Fibroblast of villous mesenchyme (primary cell): Measurements from ENCODE around the gene NCOA3. TPM values are rescaled to one million over a fixed set of nuclear protein-coding genes. Genes with fewer than 3 reads are reported as not detected.

Source experiments
- DNase-seq: peaks from one replicate; pipeline ENCODE4 v3.0.0-alpha.2; 2010; ENCODE audit warnings: low read depth
- H3K4me3 ChIP-seq: 2 replicates; pipeline ENCODE4 v1.5.1; 2011; ENCODE audit warnings: low read depth, mild to moderate bottlenecking, low read length
- total RNA-seq: library from RNA; depleted of rRNA; stranded (reverse); fragments of >200 nt; gene quantifications from 2 replicates; pipeline ENCODE4 v1.2.3, GENCODE V29; 2012
- TF ChIP-seq, protein P1 (sequence below): IDR thresholded peaks from 2 replicates; pipeline ENCODE4 v1.5.1; 2012; ENCODE audit warnings: low read depth, mild to moderate bottlenecking, low read length; ENCODE audit not compliant: insufficient read depth

The NCOA3 gene
- total RNA-seq, 1 donor: 63.0 TPM

- H3K4me3 ChIP-seq: no peak overlapping the region
- no peak for DNase-seq
- TF ChIP-seq, protein P1, sequence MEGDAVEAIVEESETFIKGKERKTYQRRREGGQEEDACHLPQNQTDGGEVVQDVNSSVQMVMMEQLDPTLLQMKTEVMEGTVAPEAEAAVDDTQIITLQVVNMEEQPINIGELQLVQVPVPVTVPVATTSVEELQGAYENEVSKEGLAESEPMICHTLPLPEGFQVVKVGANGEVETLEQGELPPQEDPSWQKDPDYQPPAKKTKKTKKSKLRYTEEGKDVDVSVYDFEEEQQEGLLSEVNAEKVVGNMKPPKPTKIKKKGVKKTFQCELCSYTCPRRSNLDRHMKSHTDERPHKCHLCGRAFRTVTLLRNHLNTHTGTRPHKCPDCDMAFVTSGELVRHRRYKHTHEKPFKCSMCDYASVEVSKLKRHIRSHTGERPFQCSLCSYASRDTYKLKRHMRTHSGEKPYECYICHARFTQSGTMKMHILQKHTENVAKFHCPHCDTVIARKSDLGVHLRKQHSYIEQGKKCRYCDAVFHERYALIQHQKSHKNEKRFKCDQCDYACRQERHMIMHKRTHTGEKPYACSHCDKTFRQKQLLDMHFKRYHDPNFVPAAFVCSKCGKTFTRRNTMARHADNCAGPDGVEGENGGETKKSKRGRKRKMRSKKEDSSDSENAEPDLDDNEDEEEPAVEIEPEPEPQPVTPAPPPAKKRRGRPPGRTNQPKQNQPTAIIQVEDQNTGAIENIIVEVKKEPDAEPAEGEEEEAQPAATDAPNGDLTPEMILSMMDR: no peak
Measured at GRCh38 chr20:47541355-47541922, 39.8 kb downstream of the NCOA3 start.

DNA sequence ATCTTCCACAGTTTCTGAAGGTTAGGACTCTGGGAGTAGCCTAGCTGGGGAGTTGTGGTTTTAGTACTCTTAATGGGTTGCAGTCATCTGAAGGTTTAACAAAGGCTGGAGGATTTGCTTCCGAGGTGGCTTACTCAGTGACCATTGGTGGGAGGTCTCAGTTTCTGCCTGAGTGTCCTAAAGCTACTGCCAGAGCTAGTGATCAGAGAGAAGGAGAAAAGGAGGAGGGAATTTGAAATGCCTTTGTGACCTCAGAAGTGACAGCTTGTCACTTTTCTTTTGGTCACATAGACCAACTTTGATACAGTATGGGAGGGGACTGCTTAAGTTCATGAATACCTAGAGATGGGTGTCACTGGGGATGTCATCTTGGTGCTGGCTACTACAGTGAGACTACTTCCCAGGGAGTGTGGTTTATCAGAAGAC, 41.3 kb downstream of the NCOA3 start:
- DNase-seq: peak; percentile 45
- H3K4me3 ChIP-seq: no peak overlapping the region
- TF ChIP-seq, protein P1: no peak

DNA sequence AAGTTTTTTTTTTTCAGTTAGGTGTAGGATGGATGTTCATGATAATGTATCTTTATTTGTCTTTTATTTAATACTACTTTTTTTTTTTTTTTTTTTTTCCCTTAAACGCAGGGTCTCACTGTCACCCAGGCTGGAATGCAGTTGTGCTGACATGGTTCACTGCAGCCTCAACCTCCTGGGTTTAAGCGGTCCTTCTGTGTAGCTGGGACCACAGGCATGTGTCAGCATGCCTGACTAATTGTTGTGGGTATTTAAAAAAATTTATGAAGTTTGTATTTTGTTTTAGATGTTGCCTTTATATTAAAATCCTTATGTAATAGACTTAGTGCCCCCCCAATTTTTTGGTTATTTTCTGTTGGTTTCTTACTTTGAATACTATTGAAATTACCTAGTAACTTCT, 42.6 kb downstream of the NCOA3 start:
- no peak overlapping the region for H3K4me3 ChIP-seq
- TF ChIP-seq, protein P1: no peak

DNA sequence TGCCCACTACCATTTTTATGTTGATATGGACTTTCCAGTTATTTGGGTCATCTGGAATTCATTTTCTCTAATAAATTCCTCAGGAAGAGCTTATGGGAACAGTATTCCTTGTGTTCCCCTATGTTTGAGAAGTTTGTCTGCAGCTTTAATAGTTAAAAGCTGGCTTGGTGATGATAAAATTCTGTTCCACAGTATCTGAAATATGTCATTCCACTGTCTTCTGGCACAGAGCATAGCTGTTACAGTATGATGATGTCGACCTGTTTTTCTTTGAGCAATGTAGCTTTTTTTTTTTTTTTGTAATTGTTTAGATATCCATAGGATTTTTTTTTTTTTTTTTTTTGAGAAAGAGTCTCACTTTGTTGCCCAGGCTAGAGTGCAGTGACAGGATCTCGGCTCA, 43.2 kb downstream of the NCOA3 start:
- TF ChIP-seq, protein P1: no peak
- no peak for DNase-seq
- no peak overlapping the region for H3K4me3 ChIP-seq

More for the DNA sequence above, 42.6 kb downstream of the NCOA3 start:
- DNase-seq: no peak

GRCh38 chr20:47545499-47545898, 43.8 kb downstream of the NCOA3 start:
- TF ChIP-seq, protein P1: no peak
- DNase-seq: no peak
- no peak overlapping the region for H3K4me3 ChIP-seq

GRCh38 chr20:47546184-47547033, 44.7 kb downstream of the NCOA3 start:
- TF ChIP-seq, protein P1: no peak
- H3K4me3 ChIP-seq: no peak overlapping the region
- DNase-seq: peak; percentile 76
